CD4-positive, alpha-beta T cell treated with Interleukin-15 for 4 hours (primary cell): ENCODE measurements around the gene LPCAT3.
A peak's percentile ranks its signal among the peaks of the same experiment; 100 is the strongest.
"Not testable (repeated sequence)": the region's sequence is repeated elsewhere in the genome, so short reads cannot be mapped to it uniquely, and the experiment has no call there.

Experiments
- DNase-seq: peaks from one replicate; pipeline ENCODE4 v3.0.0-alpha.2; 2020; ENCODE audit warnings: low spot score

Gene LPCAT3

GRCh38 chr12:7018350-7019042 is at the start of gene LPCAT3:
Gene LPCAT3 (minus strand): TSS chr12:7018476. CDS start chr12:7018424, 52 bp downstream.
- DNase-seq, result peak; percentile 97

GRCh38 chr12:7067096-7067495 is 48.8 kb upstream of the LPCAT3 start:
- no peak for DNase-seq

- DNase-seq, result no peak
Observed at GRCh38 chr12:7066596-7066995, 48.3 kb upstream of the LPCAT3 start.

GRCh38 chr12:7065073-7065623 is 46.9 kb upstream of the LPCAT3 start:
- no peak for DNase-seq

- no peak for DNase-seq
Observed at GRCh38 chr12:7064516-7064915, 46.2 kb upstream of the LPCAT3 start.

GRCh38 chr12:7061596-7061995 is 43.3 kb upstream of the LPCAT3 start:
- DNase-seq, result no peak

- no peak for DNase-seq
Observed at GRCh38 chr12:7061138-7061537, 42.9 kb upstream of the LPCAT3 start.

- DNase-seq, result no peak
Observed at GRCh38 chr12:7060353-7060954, 42.2 kb upstream of the LPCAT3 start, which contains the start of gene C1S. Gene C1S (plus strand): TSS chr12:7060718. CDS start chr12:7061913, 1,195 bp downstream.

- DNase-seq, result no peak
Observed at GRCh38 chr12:7059780-7060179, 41.5 kb upstream of the LPCAT3 start.

- DNase-seq, result no peak
Observed at GRCh38 chr12:7058850-7059395, 40.6 kb upstream of the LPCAT3 start.

GRCh38 chr12:7058163-7058845 is 40.0 kb upstream of the LPCAT3 start:
- no peak for DNase-seq

GRCh38 chr12:7055736-7056135 is 37.5 kb upstream of the LPCAT3 start:
- DNase-seq, result not testable (repeated sequence)

GRCh38 chr12:7054925-7055324 is 36.6 kb upstream of the LPCAT3 start:
- no peak for DNase-seq

GRCh38 chr12:7049973-7050372 is 31.7 kb upstream of the LPCAT3 start:
- not testable (repeated sequence) for DNase-seq

- not testable (repeated sequence) for DNase-seq
Observed at GRCh38 chr12:7049445-7049951, 31.2 kb upstream of the LPCAT3 start.

GRCh38 chr12:7047306-7047705 is 29.0 kb upstream of the LPCAT3 start:
- DNase-seq, result no peak

GRCh38 chr12:7046383-7047105 is 28.3 kb upstream of the LPCAT3 start:
- no peak for DNase-seq

- no peak for DNase-seq
Observed at GRCh38 chr12:7045913-7046312, 27.6 kb upstream of the LPCAT3 start.

- peak; percentile 17 for DNase-seq
Observed at GRCh38 chr12:7042842-7043241, 24.6 kb upstream of the LPCAT3 start.

- no peak for DNase-seq
Observed at GRCh38 chr12:7039403-7039802, 21.1 kb upstream of the LPCAT3 start.

- DNase-seq, result no peak
Observed at GRCh38 chr12:7038591-7038990, 20.3 kb upstream of the LPCAT3 start.

GRCh38 chr12:7037411-7037810 is 19.1 kb upstream of the LPCAT3 start:
- not testable (repeated sequence) for DNase-seq
